Ectodermal cell (in vitro differentiated cells): ENCODE data around the gene ZBTB7B.

Experiments
- H3K27ac ChIP-seq: 2 replicates; pipeline ENCODE4 v1.7.0; 2013; ENCODE audit warnings: mild to moderate bottlenecking, low read depth, low read length; ENCODE audit not compliant: insufficient read depth, poor library complexity, severe bottlenecking
- H3K27me3 ChIP-seq: 2 replicates; pipeline ENCODE4 v1.7.0; 2013; ENCODE audit warnings: mild to moderate bottlenecking, low read length; ENCODE audit not compliant: insufficient read depth, control insufficient read depth, poor library complexity, severe bottlenecking
- H3K36me3 ChIP-seq: one replicate; pipeline ENCODE4 v1.7.0; 2013; ENCODE audit warnings: low read length; ENCODE audit not compliant: control insufficient read depth, insufficient read depth
- H3K4me1 ChIP-seq: one replicate; pipeline ENCODE4 v1.7.0; 2013; ENCODE audit warnings: low read length; ENCODE audit not compliant: control insufficient read depth, insufficient read depth
- H3K4me3 ChIP-seq: 2 replicates; pipeline ENCODE4 v1.7.0; 2013; ENCODE audit warnings: low read depth, low read length, control low read depth; ENCODE audit not compliant: insufficient read depth
- H3K9me3 ChIP-seq: 2 replicates; pipeline ENCODE4 v1.7.0; 2013; ENCODE audit warnings: mild to moderate bottlenecking, low read length, moderate library complexity; ENCODE audit not compliant: control insufficient read depth
- WGBS, 2 experiments: methylation state at CpG; one replicate each; pipeline ENCODE4 v1.1.7; 2013; ENCODE audit warnings: missing lambda C conversion rate in 2 of 2; 5-methylcytosine and 5-hydroxymethylcytosine counted together

ZBTB7B gene

GRCh38 chr1:155062702-155063411, 60.3 kb downstream of the ZBTB7B start:
- H3K9me3 ChIP-seq, result no peaks in the 10 kb centered on the region
- H3K36me3 ChIP-seq, result no peaks in the 10 kb centered on the region
- no peak overlapping the region for H3K27ac ChIP-seq
- 1% methylated on average over 46 of the region's 46 CpGs for WGBS, 2 experiments
- peaks cover 28% of the 10 kb centered on the region for H3K4me1 ChIP-seq
- peaks cover 19% of the 10 kb centered on the region for H3K27me3 ChIP-seq
- peak overlapping the region; percentile 95 for H3K4me3 ChIP-seq

- Histone ChIP-seq H3K4me3 (peak within 1 kb of the TSS; percentile 95), H3K36me3 (no peaks in the 10 kb centered on the region), H3K9me3 (no peaks in the 10 kb centered on the region), H3K4me1 (peaks cover 28% of the 10 kb centered on the region), H3K27ac (peak within 1 kb of the TSS; percentile 96), H3K27me3 (peaks cover 19% of the 10 kb centered on the region)
- 1% methylated on average over 57 of the region's 57 CpGs for WGBS, 2 experiments
Measured at GRCh38 chr1:155063550-155064110, 61.0 kb downstream of the ZBTB7B start, which contains the start of gene EFNA4. TSS of gene EFNA4 (plus strand) at chr1:155063740. CDS start at chr1:155063824, 84 bp downstream.

GRCh38 chr1:155064111-155064831, 61.7 kb downstream of the ZBTB7B start:
- Histone ChIP-seq H3K36me3 (no peaks in the 10 kb centered on the region), H3K9me3 (no peaks in the 10 kb centered on the region), H3K27me3 (peaks cover 19% of the 10 kb centered on the region), H3K27ac (peak overlapping the region; percentile 96), H3K4me3 (peak overlapping the region; percentile 95), H3K4me1 (peaks cover 28% of the 10 kb centered on the region)
- WGBS, 2 experiments, result 3 to 5% methylated on average over 13 of the region's 14 CpGs

GRCh38 chr1:155064832-155065429, 62.3 kb downstream of the ZBTB7B start:
- no peaks in the 10 kb centered on the region for H3K9me3 ChIP-seq

GRCh38 chr1:155066777-155067176, 64.2 kb downstream of the ZBTB7B start:
- peaks cover 43% of the 10 kb centered on the region for H3K4me1 ChIP-seq
- WGBS, 2 experiments, result 91 to 94% methylated on average over 8 of the region's 8 CpGs
- H3K27me3 ChIP-seq, result peaks cover 35% of the 10 kb centered on the region
- H3K9me3 ChIP-seq, result no peaks in the 10 kb centered on the region
- no peak overlapping the region for H3K27ac ChIP-seq
- no peaks in the 10 kb centered on the region for H3K36me3 ChIP-seq
- no peak overlapping the region for H3K4me3 ChIP-seq

More at GRCh38 chr1:155064832-155065429, 62.3 kb downstream of the ZBTB7B start:
- Histone ChIP-seq H3K27me3 (peaks cover 20% of the 10 kb centered on the region), H3K36me3 (no peaks in the 10 kb centered on the region), H3K4me1 (peaks cover 34% of the 10 kb centered on the region), H3K4me3 (no peak overlapping the region), H3K27ac (no peak overlapping the region)
- WGBS, 2 experiments, result 65 to 67% methylated on average over 5 of the region's 5 CpGs
